ENCODE data around the gene ARHGAP11A.
"Not testable (repeated sequence)": the region's sequence is repeated elsewhere in the genome, so short reads cannot be mapped to it uniquely, and the experiment has no call there.

DNA sequence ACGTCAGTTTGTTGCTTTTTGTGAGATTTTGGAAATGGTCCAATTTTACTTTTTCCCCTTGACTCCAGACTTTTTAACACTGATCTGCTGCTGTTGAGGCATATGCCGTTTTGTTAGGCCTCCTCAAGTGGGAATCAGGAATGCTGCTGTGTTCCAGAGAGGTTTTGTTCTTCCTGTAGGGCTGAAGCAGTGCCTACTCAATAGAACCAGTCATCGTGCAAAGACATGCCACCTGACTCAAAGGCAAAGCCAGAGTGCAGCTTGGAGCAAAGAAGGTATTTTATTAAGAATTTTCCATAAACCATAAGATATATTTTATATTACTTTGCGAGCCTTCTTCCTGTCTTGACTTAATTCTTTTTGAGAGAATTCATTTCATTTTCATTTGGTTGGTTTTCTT lies 29.5 kb upstream of the ARHGAP11A start:
- TF ChIP-seq POLR2A (IDR thresholded peaks at IDR 0.05; ENCODE audit: low read depth, low read length); EZH2 (IDR thresholded peaks at IDR 0.05; ENCODE audit: borderline replicate concordance, low read depth, low read length, severe bottlenecking); POLR2AphosphoS5 (IDR thresholded peaks at IDR 0.05; ENCODE audit: insufficient read depth, low read depth, low read length); GATA2 (IDR thresholded peaks at IDR 0.05; ENCODE audit: insufficient read depth, insufficient read length, low read depth, low read length); JUN (IDR thresholded peaks at IDR 0.05; ENCODE audit: borderline replicate concordance, insufficient read depth, insufficient read length, low read depth): not testable (repeated sequence)
- TF ChIP-seq, protein P1, sequence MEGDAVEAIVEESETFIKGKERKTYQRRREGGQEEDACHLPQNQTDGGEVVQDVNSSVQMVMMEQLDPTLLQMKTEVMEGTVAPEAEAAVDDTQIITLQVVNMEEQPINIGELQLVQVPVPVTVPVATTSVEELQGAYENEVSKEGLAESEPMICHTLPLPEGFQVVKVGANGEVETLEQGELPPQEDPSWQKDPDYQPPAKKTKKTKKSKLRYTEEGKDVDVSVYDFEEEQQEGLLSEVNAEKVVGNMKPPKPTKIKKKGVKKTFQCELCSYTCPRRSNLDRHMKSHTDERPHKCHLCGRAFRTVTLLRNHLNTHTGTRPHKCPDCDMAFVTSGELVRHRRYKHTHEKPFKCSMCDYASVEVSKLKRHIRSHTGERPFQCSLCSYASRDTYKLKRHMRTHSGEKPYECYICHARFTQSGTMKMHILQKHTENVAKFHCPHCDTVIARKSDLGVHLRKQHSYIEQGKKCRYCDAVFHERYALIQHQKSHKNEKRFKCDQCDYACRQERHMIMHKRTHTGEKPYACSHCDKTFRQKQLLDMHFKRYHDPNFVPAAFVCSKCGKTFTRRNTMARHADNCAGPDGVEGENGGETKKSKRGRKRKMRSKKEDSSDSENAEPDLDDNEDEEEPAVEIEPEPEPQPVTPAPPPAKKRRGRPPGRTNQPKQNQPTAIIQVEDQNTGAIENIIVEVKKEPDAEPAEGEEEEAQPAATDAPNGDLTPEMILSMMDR (IDR thresholded peaks at IDR 0.05; ENCODE audit: extremely low read depth in 1 of 2, insufficient read depth in 1 of 2, low read depth in 1 of 2, low read length in 2 of 2), result not testable (repeated sequence)
- TF ChIP-seq, protein P2, sequence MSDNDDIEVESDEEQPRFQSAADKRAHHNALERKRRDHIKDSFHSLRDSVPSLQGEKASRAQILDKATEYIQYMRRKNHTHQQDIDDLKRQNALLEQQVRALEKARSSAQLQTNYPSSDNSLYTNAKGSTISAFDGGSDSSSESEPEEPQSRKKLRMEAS (IDR thresholded peaks at IDR 0.05; ENCODE audit: insufficient read depth, insufficient read length), result not testable (repeated sequence)

Measured in endothelial cell of umbilical vein (primary cell).